A673 (cell line): ENCODE results near the gene CKAP2L. TPM values are rescaled to one million over a fixed set of nuclear protein-coding genes. Genes with fewer than 3 reads are reported as not detected.
A peak's percentile ranks its signal among the peaks of the same experiment; 100 is the strongest.

Source experiments
- BruUV-seq: library from RNA; stranded (reverse); fragments of 400-500 nt; replicated peaks from 2 replicates; lab custom pipeline; 2021; lab: Mats Ljungman, UMichigan
- CTCF ChIA-PET: fragments of 300-600 bp; sonication (Branson Sonifier 250); formaldehyde crosslinking; loops from one replicate; lab custom pipeline; 2022; ENCODE audit warnings: antibody characterized with exemption; lab: Charles Lee
- POLR2A ChIA-PET: fragments of 300-600 bp; sonication (Branson Sonifier 250); formaldehyde crosslinking; loops from one replicate; lab custom pipeline; 2022; ENCODE audit warnings: antibody characterized with exemption; ENCODE audit not compliant: low non-redundant PET; lab: Charles Lee
- DNase-seq: peaks from one replicate; pipeline ENCODE4 v3.0.0-alpha.2; 2015; ENCODE audit warnings: low spot score
- H3K27ac ChIP-seq: fragments of 200-600 bp; sonication (generic); 2 replicates; pipeline ENCODE4 v1.5.1; 2016; ENCODE audit warnings: mixed run types, low read depth, mild to moderate bottlenecking, mixed read lengths, antibody characterized with exemption, low read length; ENCODE audit not compliant: poor library complexity, severe bottlenecking
- H3K27me3 ChIP-seq: fragments of 200-600 bp; sonication (generic); replicated peaks from 2 replicates; pipeline ENCODE4 v1.6.1; 2017; ENCODE audit warnings: mixed run types, low read depth, mild to moderate bottlenecking, mixed read lengths, antibody characterized with exemption, low read length; ENCODE audit not compliant: insufficient read depth, poor library complexity
- H3K36me3 ChIP-seq: fragments of 200-600 bp; sonication (generic); 2 replicates; pipeline ENCODE4 v1.6.1; 2016; ENCODE audit warnings: mixed run types, mild to moderate bottlenecking, mixed read lengths, antibody characterized with exemption, low read length; ENCODE audit not compliant: insufficient read depth, poor library complexity, severe bottlenecking
- H3K4me1 ChIP-seq: fragments of 200-600 bp; sonication (generic); 2 replicates; pipeline ENCODE4 v1.6.1; 2017; ENCODE audit warnings: mixed run types, mild to moderate bottlenecking, mixed read lengths, antibody characterized with exemption, low read length; ENCODE audit not compliant: insufficient read depth, poor library complexity, severe bottlenecking
- H3K4me3 ChIP-seq: fragments of 200-600 bp; sonication (generic); 2 replicates; pipeline ENCODE4 v1.5.1; 2016; ENCODE audit warnings: low read depth, mixed run types, mild to moderate bottlenecking, mixed read lengths, low read length; ENCODE audit not compliant: poor library complexity, severe bottlenecking
- H3K9me3 ChIP-seq: fragments of 200-600 bp; sonication (generic); 2 replicates; pipeline ENCODE4 v1.6.1; 2016; ENCODE audit warnings: mixed run types, low read depth, mild to moderate bottlenecking, mixed read lengths, antibody characterized with exemption, low read length; ENCODE audit not compliant: poor library complexity, severe bottlenecking
- CTCF ChIP-seq: fragments of 300-800, 200-600 bp; sonication (generic); conservative IDR thresholded peaks from 2 replicates; pipeline ENCODE4 v1.5.1; 2017; ENCODE audit warnings: low read depth, mild to moderate bottlenecking, antibody characterized with exemption, low read length, moderate library complexity, mixed read lengths
- EZH2 ChIP-seq: fragments of 200-600 bp; sonication (generic); IDR thresholded peaks from 2 replicates; pipeline ENCODE4 v1.6.1; 2017; ENCODE audit warnings: borderline replicate concordance, low read depth, mild to moderate bottlenecking, mixed read lengths, antibody characterized with exemption, low read length; ENCODE audit not compliant: poor library complexity, severe bottlenecking
- intact Hi-C: fragments of 100-400 bp; cut with micrococcal nuclease; formaldehyde crosslinking; loops from one replicate; pipeline ENCODE4 v1.10.0; 2022; ENCODE audit not compliant: unreplicated experiment
- total RNA-seq: library from RNA; stranded (reverse); gene quantifications from 2 replicates; pipeline ENCODE4 v1.2.3, GENCODE V29; 2021

Gene CKAP2L
- total RNA-seq, 1 experiment from 2014 or later = 49.6 TPM

GRCh38 chr2:112692495-112692911 is 71.9 kb downstream of the CKAP2L start:
- intact Hi-C loops = no loop called here
- Histone ChIP-seq H3K27me3 (no peaks in the 10 kb centered on the region), H3K4me3 (no peak overlapping the region), H3K36me3 (no peaks in the 10 kb centered on the region), H3K27ac (no peak overlapping the region), H3K4me1 (no peaks in the 10 kb centered on the region), H3K9me3 (no peaks in the 10 kb centered on the region)
- POLR2A ChIA-PET = no interaction called here
- no peak for TF ChIP-seq EZH2
- no peak for TF ChIP-seq CTCF
- CTCF ChIA-PET = no interaction called here
- no TSS peak for BruUV-seq
- DNase-seq = no peak

DNA sequence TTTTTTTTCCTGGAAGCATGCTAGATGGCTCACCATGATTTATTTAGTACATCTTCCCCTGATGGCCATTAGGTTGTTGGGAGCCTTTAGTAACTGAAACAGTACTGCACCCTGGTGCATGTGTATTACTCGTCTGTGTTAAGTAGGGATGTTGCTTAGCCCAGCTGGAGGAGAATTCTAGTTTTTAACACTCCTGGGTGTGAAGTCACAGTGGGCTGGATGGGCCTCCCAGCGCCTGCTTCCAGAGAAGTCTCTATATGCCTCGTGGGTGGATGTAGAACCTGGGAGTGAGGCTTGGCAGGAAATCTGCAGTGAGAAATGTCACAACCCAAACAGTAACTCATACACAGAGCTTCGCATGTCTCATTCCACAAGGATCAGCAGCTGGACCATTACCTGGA is 72.5 kb downstream of the CKAP2L start:
- ChIA-PET POLR2A (no interaction called here), CTCF (interaction anchor here (0.5 kb wide), 1 partner anchor 519 kb away, joined by 8 read pairs; no protein-coding TSS in a partner anchor)
- no TSS peak for BruUV-seq
- TF ChIP-seq CTCF (no peak), EZH2 (no peak)
- no peak for DNase-seq
- no peaks in the 10 kb centered on the region for H3K36me3 ChIP-seq
- H3K9me3 ChIP-seq = no peaks in the 10 kb centered on the region
- H3K27me3 ChIP-seq = no peaks in the 10 kb centered on the region
- intact Hi-C loops = loop anchor here (2.0 kb wide), 1 partner anchor 65 kb away; no protein-coding TSS in a partner anchor
- no peaks in the 10 kb centered on the region for H3K4me1 ChIP-seq
- no peak overlapping the region for H3K4me3 ChIP-seq
- no peak overlapping the region for H3K27ac ChIP-seq

DNA sequence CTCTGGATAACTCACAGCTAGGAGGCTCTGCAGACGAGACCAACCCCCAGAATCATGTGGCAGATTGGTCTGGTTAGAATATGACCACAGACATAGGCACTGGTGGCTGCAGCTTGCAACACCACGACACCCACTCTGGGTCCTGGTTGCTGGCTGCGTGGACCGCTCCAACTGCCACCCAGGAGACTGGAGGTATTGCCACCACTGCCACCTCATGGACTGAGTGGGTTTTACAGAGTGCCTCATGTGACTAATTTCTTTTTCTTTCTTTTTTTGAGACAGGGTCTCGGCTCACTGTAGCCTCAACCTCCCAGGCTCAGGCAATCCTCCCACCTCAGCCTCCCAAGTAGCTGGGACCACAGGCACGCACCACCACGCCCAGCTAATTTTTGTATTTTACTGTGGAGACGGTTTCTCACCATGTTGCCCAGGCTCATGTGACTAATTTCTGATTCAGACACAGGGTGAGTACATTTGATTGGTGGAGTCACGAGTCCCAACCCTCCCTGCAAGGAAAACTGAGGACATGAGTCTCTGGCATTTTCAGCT is 73.5 kb downstream of the CKAP2L start:
- TF ChIP-seq CTCF (peak; percentile 72), EZH2 (no peak)
- POLR2A ChIA-PET = no interaction called here
- H3K4me3 ChIP-seq = no peak overlapping the region

More for the DNA sequence above, 73.5 kb downstream of the CKAP2L start:
- no peaks in the 10 kb centered on the region for H3K27me3 ChIP-seq
- CTCF ChIA-PET = no interaction called here
- intact Hi-C loops = loop anchor here (2.0 kb wide), 1 partner anchor 64 kb away; no protein-coding TSS in a partner anchor
- DNase-seq = peak; percentile 77
- BruUV-seq = no TSS peak
- no peak overlapping the region for H3K27ac ChIP-seq
- H3K9me3 ChIP-seq = no peaks in the 10 kb centered on the region
- H3K36me3 ChIP-seq = no peaks in the 10 kb centered on the region
- no peaks in the 10 kb centered on the region for H3K4me1 ChIP-seq
